SK-N-SH treated with all-trans-retinoic acid at 6 μM for 48 hours (cell line): ENCODE results near the gene PUSL1.

Source experiments
- ATAC-seq: fragments of 200-7000 bp; cut with Tn5 transposase; 3 replicates; pipeline ENCODE4 v1.9.1; 2020; ENCODE audit warnings: mild to moderate bottlenecking, moderate library complexity
- ARNTL ChIP-seq: fragments of 450-650 bp; formaldehyde crosslinking; IDR thresholded peaks from 2 replicates; pipeline ENCODE4 v1.5.0; 2020; ENCODE audit warnings: low read depth, mild to moderate bottlenecking, moderate library complexity, borderline replicate concordance
- BACH2 ChIP-seq: fragments of 250-450 bp; sonication (Bioruptor Pico); IDR thresholded peaks from 2 replicates; pipeline ENCODE4 v1.9.0; 2021; ENCODE audit warnings: mild to moderate bottlenecking, borderline replicate concordance
- CREB5 ChIP-seq: fragments of 250-450 bp; sonication (Bioruptor Pico); IDR thresholded peaks from 2 replicates; pipeline ENCODE4 v1.5.1; 2020; ENCODE audit warnings: low read depth, mild to moderate bottlenecking, moderate library complexity
- CSDC2 ChIP-seq: fragments of 250-450 bp; sonication (Bioruptor Pico); IDR thresholded peaks from 2 replicates; pipeline ENCODE4 v1.5.0; 2020; ENCODE audit warnings: mild to moderate bottlenecking, moderate library complexity
- CSRNP3 ChIP-seq: fragments of 250-450 bp; sonication (Bioruptor Pico); IDR thresholded peaks from 2 replicates; pipeline ENCODE4 v1.5.1; 2021; ENCODE audit warnings: mild to moderate bottlenecking, moderate library complexity
- ESRRG ChIP-seq: fragments of 250-450 bp; sonication (Bioruptor Pico); IDR thresholded peaks from 2 replicates; pipeline ENCODE4 v1.6.1; 2021; ENCODE audit warnings: mild to moderate bottlenecking
- ISL1 ChIP-seq: fragments of 250-450 bp; sonication (Bioruptor Pico); IDR thresholded peaks from 2 replicates; pipeline ENCODE4 v2.1.2; 2022; ENCODE audit warnings: mild to moderate bottlenecking, moderate library complexity
- OSR1 ChIP-seq: fragments of 250-450 bp; sonication (Bioruptor Pico); IDR thresholded peaks from 2 replicates; pipeline ENCODE4 v1.8.0; 2022; ENCODE audit warnings: moderate library complexity, mild to moderate bottlenecking, inconsistent platforms
- PATZ1 ChIP-seq: fragments of 250-450 bp; sonication (Bioruptor Pico); IDR thresholded peaks from 2 replicates; pipeline ENCODE4 v1.8.0; 2020; ENCODE audit warnings: mild to moderate bottlenecking, moderate library complexity, borderline replicate concordance
- PPARA ChIP-seq: fragments of 250-450 bp; sonication (Bioruptor Pico); IDR thresholded peaks from 2 replicates; pipeline ENCODE4 v1.5.0; 2020; ENCODE audit warnings: mild to moderate bottlenecking, borderline replicate concordance
- RARB ChIP-seq: fragments of 250-450 bp; sonication (Bioruptor Pico); IDR thresholded peaks from 2 replicates; pipeline ENCODE4 v1.8.0; 2021; ENCODE audit warnings: mild to moderate bottlenecking, moderate library complexity
- TCF4 ChIP-seq: fragments of 250-450 bp; sonication (Bioruptor Pico); IDR thresholded peaks from 2 replicates; pipeline ENCODE4 v1.8.0; 2021; ENCODE audit warnings: mild to moderate bottlenecking, moderate library complexity, borderline replicate concordance
- ZFP3 ChIP-seq: fragments of 250-450 bp; sonication (Bioruptor Pico); IDR thresholded peaks from 2 replicates; pipeline ENCODE4 v1.5.0; 2020; ENCODE audit warnings: mild to moderate bottlenecking, moderate library complexity
- ZFP30 ChIP-seq: fragments of 450-650 bp; formaldehyde crosslinking; IDR thresholded peaks from 2 replicates; pipeline ENCODE4 v1.5.0; 2022; ENCODE audit warnings: mild to moderate bottlenecking, moderate library complexity
- ZNF70 ChIP-seq: fragments of 450-650 bp; formaldehyde crosslinking; IDR thresholded peaks from 2 replicates; pipeline ENCODE4 v1.5.0; 2020; ENCODE audit warnings: mild to moderate bottlenecking, moderate library complexity
- ZNF8 ChIP-seq: fragments of 450-650 bp; formaldehyde crosslinking; IDR thresholded peaks from 2 replicates; pipeline ENCODE4 v1.5.0; 2020; ENCODE audit warnings: mild to moderate bottlenecking, moderate library complexity
- TF ChIP-seq, protein P1 (sequence below): fragments of 250-450 bp; sonication (Bioruptor Pico); IDR thresholded peaks from 2 replicates; pipeline ENCODE4 v1.8.0; 2021; ENCODE audit warnings: low read depth, mild to moderate bottlenecking, moderate library complexity, borderline replicate concordance
- TF ChIP-seq, protein P2 (sequence below): fragments of 250-450 bp; sonication (Bioruptor Pico); IDR thresholded peaks from 2 replicates; pipeline ENCODE4 v1.5.0; 2020; ENCODE audit warnings: mild to moderate bottlenecking, moderate library complexity

The PUSL1 gene

DNA sequence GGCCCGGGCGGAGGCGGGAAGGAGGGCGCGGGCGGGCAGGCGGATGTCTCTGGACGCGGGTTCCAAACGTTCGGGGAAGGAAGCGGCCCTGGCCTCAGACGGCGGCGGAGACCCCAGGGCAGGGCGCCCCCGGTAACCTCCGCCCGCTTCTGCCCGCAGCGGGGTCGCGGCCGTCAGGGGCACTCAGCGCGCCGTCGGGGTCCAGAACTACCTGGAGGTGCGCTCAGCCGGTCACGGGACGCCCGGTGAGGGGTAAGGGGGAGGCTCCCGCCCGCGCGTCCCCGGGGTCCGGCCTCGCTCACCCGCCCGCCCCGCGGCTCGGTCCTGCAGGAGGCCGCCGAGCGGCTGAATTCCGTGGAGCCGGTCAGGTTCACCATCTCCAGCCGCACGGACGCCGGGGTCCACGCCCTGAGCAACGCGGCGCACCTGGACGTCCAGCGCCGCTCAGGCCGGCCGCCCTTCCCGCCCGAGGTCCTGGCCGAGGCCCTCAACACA is 406 bp downstream of the PUSL1 start:
- ATAC-seq, result peak; percentile 2
- TF ChIP-seq CREB5 (CRISPR knock-in tag), result no peak
- TF ChIP-seq TCF4 (CRISPR knock-in tag), result no peak
- no peak for TF ChIP-seq OSR1 (CRISPR knock-in tag)
- TF ChIP-seq ARNTL (CRISPR knock-in tag), result no peak
- no peak for TF ChIP-seq ZFP30
- no peak for TF ChIP-seq RARB (CRISPR knock-in tag)
- TF ChIP-seq CSDC2 (CRISPR knock-in tag), result no peak
- no peak for TF ChIP-seq ZFP3 (CRISPR knock-in tag)
- no peak for TF ChIP-seq ZNF8
- TF ChIP-seq PPARA (CRISPR knock-in tag), result no peak

GRCh38 chr1:1309251-1310108 is 1.1 kb downstream of the PUSL1 start:
- TF ChIP-seq, protein P1, sequence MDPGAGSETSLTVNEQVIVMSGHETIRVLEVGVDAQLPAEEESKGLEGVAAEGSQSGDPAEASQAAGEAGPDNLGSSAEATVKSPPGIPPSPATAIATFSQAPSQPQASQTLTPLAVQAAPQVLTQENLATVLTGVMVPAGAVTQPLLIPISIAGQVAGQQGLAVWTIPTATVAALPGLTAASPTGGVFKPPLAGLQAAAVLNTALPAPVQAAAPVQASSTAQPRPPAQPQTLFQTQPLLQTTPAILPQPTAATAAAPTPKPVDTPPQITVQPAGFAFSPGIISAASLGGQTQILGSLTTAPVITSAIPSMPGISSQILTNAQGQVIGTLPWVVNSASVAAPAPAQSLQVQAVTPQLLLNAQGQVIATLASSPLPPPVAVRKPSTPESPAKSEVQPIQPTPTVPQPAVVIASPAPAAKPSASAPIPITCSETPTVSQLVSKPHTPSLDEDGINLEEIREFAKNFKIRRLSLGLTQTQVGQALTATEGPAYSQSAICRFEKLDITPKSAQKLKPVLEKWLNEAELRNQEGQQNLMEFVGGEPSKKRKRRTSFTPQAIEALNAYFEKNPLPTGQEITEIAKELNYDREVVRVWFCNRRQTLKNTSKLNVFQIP (CRISPR knock-in tag), result no peak
- no peak for TF ChIP-seq ISL1
- peak; percentile 0 for ATAC-seq

DNA sequence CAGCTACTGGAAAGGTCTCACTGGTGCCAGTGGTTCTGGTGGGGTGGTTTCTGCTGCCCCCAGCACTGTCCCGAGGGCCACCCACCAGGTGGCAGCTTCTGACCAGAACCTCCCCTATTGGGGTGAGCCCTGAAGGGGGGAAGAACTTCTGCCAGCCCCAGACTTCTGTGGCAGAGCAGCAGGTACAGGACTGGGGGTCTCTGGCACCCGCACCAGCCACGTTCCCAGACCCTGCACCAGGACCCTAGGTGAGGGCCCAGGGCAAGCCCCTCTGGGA is 1.6 kb downstream of the PUSL1 start:
- TF ChIP-seq ESRRG (CRISPR knock-in tag), result no peak
- no peak for TF ChIP-seq BACH2 (CRISPR knock-in tag)
- no peak for TF ChIP-seq PATZ1 (CRISPR knock-in tag)
- no peak for TF ChIP-seq ZFP3 (CRISPR knock-in tag)
- TF ChIP-seq ZNF70, result no peak
- TF ChIP-seq, protein P1 (CRISPR knock-in tag), result no peak
- no peak for TF ChIP-seq CREB5 (CRISPR knock-in tag)
- no peak for TF ChIP-seq PPARA (CRISPR knock-in tag)
- no peak for TF ChIP-seq CSRNP3
- no peak for TF ChIP-seq ISL1
- TF ChIP-seq ZFP30, result no peak
- TF ChIP-seq, protein P2, sequence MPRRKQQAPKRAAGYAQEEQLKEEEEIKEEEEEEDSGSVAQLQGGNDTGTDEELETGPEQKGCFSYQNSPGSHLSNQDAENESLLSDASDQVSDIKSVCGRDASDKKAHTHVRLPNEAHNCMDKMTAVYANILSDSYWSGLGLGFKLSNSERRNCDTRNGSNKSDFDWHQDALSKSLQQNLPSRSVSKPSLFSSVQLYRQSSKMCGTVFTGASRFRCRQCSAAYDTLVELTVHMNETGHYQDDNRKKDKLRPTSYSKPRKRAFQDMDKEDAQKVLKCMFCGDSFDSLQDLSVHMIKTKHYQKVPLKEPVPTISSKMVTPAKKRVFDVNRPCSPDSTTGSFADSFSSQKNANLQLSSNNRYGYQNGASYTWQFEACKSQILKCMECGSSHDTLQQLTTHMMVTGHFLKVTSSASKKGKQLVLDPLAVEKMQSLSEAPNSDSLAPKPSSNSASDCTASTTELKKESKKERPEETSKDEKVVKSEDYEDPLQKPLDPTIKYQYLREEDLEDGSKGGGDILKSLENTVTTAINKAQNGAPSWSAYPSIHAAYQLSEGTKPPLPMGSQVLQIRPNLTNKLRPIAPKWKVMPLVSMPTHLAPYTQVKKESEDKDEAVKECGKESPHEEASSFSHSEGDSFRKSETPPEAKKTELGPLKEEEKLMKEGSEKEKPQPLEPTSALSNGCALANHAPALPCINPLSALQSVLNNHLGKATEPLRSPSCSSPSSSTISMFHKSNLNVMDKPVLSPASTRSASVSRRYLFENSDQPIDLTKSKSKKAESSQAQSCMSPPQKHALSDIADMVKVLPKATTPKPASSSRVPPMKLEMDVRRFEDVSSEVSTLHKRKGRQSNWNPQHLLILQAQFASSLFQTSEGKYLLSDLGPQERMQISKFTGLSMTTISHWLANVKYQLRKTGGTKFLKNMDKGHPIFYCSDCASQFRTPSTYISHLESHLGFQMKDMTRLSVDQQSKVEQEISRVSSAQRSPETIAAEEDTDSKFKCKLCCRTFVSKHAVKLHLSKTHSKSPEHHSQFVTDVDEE (CRISPR knock-in tag), result no peak
- ATAC-seq, result no peak
